ENCODE data around the gene TCHP. TPM values are rescaled to one million over a fixed set of nuclear protein-coding genes. Genes with fewer than 3 reads are reported as not detected.

Gene TCHP
- total and polyA plus RNA-seq, 2 of the 13 experiments (the other 11 are each of a cell fraction or from before 2014, with no cell fraction given) = 6.7 to 12.2 TPM

DNA sequence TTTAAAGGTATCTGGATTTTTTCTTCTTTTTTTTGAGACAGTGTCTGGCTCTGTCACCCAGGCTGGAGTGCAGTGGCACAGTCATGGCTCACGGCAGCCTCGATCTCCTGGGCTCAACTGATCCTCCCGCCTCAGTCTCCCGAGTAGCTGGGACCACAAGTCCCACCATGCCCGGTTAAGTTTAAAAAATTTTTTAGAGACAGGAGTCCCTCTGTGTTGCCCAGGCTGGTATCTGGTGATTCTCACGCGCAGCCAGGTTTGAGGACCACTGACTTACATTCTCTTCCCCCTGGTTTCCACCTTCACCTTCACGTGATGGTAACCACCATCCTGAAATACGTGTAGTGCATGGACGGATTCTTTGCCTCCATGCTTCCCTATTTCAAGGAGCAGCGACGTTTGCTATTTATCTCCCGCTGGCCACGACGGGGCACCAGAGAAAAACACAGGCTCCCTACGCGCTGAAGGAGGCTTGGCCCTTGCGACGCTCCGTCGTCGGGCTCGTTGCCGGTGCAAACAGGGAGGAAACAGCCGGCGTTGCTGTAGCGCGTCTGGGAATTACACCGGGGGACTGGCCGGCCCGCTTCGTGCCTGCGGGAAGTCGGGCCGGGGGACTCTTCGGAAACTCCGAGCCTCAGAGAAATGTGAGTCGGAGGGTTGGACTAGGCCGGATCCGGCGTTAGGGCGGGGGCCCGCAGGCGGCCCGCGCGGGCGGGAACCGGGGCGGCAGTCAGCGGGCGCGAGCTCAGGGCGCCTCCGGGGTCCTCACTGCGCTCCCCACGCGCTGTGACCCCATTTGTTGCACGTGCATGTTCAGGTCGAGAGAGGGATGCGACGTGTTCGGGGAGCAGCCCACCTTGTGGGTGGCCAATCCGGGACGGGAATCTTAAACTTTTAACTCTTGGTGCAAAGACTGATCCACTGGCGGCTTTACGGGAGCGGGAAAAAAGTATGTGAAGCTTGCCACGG lies at the start of gene TCHP (continued):
- TF ChIP-seq, protein P1, sequence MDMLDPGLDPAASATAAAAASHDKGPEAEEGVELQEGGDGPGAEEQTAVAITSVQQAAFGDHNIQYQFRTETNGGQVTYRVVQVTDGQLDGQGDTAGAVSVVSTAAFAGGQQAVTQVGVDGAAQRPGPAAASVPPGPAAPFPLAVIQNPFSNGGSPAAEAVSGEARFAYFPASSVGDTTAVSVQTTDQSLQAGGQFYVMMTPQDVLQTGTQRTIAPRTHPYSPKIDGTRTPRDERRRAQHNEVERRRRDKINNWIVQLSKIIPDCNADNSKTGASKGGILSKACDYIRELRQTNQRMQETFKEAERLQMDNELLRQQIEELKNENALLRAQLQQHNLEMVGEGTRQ (IDR thresholded peaks at IDR 0.05; ENCODE audit: low read depth, low read length) = no peak
- TF ChIP-seq, protein P1 (CRISPR knock-in tag; IDR thresholded peaks at IDR 0.05; ENCODE audit: borderline replicate concordance) = no peak
- TF ChIP-seq, protein P2, sequence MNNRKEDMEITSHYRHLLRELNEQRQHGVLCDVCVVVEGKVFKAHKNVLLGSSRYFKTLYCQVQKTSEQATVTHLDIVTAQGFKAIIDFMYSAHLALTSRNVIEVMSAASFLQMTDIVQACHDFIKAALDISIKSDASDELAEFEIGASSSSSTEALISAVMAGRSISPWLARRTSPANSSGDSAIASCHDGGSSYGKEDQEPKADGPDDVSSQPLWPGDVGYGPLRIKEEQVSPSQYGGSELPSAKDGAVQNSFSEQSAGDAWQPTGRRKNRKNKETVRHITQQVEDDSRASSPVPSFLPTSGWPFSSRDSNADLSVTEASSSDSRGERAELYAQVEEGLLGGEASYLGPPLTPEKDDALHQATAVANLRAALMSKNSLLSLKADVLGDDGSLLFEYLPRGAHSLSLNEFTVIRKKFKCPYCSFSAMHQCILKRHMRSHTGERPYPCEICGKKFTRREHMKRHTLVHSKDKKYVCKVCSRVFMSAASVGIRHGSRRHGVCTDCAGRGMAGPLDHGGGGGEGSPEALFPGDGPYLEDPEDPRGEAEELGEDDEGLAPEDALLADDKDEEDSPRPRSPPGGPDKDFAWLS (CRISPR knock-in tag; IDR thresholded peaks at IDR 0.05; ENCODE audit: borderline replicate concordance) = no peak
- TF ChIP-seq ZNF335 (CRISPR knock-in tag; IDR thresholded peaks at IDR 0.05) (peak; percentile 97), ZNF605 (CRISPR knock-in tag; IDR thresholded peaks at IDR 0.05) (no peak), POLR2AphosphoS5 (IDR thresholded peaks at IDR 0.05; ENCODE audit: low read depth, low read length) (peak; percentile 67), KAT8 (CRISPR knock-in tag; IDR thresholded peaks at IDR 0.05) (peak; percentile 92), ZNF607 (CRISPR knock-in tag; IDR thresholded peaks at IDR 0.05; ENCODE audit: borderline replicate concordance) (peak; percentile 76; the same call in 1 of the 2 replicates), RBAK (CRISPR knock-in tag; IDR thresholded peaks at IDR 0.05) (no peak), RAD21 (CRISPR knock-in tag; IDR thresholded peaks at IDR 0.05) (peak; percentile 33; the same call in 1 of the 2 replicates), ZNF274 (CRISPR knock-in tag; IDR thresholded peaks at IDR 0.05) (peak; percentile 77; the same call in 1 of the 2 replicates), RXRA (CRISPR knock-in tag; IDR thresholded peaks at IDR 0.05) (peak; percentile 62), MZF1 (CRISPR knock-in tag; IDR thresholded peaks at IDR 0.05; ENCODE audit: borderline replicate concordance) (no peak), CBX1 (IDR thresholded peaks at IDR 0.05; ENCODE audit: low read depth) (no peak), THAP11 (CRISPR knock-in tag; IDR thresholded peaks at IDR 0.05) (peak; percentile 88), TBX2 (CRISPR knock-in tag; IDR thresholded peaks at IDR 0.05; ENCODE audit: borderline replicate concordance) (peak; percentile 82), FOXO1 (CRISPR knock-in tag; IDR thresholded peaks at IDR 0.05) (peak; percentile 88), ISL2 (CRISPR knock-in tag; IDR thresholded peaks at IDR 0.05) (0 out of 2 replicates have a peak, but pooled peaks have one; percentile 44), PITX1 (CRISPR knock-in tag; IDR thresholded peaks at IDR 0.05) (peak; percentile 82; the same call in 1 of the 2 replicates)
- TF ChIP-seq, protein P3, sequence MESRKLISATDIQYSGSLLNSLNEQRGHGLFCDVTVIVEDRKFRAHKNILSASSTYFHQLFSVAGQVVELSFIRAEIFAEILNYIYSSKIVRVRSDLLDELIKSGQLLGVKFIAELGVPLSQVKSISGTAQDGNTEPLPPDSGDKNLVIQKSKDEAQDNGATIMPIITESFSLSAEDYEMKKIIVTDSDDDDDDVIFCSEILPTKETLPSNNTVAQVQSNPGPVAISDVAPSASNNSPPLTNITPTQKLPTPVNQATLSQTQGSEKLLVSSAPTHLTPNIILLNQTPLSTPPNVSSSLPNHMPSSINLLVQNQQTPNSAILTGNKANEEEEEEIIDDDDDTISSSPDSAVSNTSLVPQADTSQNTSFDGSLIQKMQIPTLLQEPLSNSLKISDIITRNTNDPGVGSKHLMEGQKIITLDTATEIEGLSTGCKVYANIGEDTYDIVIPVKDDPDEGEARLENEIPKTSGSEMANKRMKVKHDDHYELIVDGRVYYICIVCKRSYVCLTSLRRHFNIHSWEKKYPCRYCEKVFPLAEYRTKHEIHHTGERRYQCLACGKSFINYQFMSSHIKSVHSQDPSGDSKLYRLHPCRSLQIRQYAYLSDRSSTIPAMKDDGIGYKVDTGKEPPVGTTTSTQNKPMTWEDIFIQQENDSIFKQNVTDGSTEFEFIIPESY (CRISPR knock-in tag; IDR thresholded peaks at IDR 0.05) = no peak
- TF ChIP-seq, protein P4, sequence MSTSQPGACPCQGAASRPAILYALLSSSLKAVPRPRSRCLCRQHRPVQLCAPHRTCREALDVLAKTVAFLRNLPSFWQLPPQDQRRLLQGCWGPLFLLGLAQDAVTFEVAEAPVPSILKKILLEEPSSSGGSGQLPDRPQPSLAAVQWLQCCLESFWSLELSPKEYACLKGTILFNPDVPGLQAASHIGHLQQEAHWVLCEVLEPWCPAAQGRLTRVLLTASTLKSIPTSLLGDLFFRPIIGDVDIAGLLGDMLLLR (CRISPR knock-in tag; IDR thresholded peaks at IDR 0.05) = peak; percentile 57; the same call in 1 of the 2 replicates
- TF ChIP-seq, protein P5, sequence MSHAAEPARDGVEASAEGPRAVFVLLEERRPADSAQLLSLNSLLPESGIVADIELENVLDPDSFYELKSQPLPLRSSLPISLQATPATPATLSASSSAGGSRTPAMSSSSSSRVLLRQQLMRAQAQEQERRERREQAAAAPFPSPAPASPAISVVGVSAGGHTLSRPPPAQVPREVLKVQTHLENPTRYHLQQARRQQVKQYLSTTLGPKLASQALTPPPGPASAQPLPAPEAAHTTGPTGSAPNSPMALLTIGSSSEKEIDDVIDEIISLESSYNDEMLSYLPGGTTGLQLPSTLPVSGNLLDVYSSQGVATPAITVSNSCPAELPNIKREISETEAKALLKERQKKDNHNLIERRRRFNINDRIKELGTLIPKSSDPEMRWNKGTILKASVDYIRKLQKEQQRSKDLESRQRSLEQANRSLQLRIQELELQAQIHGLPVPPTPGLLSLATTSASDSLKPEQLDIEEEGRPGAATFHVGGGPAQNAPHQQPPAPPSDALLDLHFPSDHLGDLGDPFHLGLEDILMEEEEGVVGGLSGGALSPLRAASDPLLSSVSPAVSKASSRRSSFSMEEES (CRISPR knock-in tag; IDR thresholded peaks at IDR 0.05) = no peak

All from HepG2 (cell line).